ENCODE results near the gene TUBA8.

DNA sequence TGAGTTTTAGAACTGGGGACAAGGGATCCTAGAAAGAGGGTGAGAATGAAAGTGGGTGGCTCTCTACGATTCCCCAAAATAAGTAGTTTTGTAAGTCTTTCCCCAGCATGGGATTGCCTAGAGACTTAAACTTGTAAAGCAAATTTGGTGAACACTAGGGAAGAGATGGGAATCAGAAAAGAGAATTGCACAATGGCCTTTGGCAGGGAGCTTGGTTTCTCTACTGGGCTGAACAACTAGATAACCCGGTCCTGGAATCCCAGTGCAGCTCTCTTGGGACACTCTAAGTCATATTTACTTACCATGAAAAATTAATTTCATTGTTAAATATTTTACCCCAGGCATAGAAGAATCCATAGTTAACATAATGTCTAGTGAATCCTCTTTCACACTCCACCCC is 22.8 kb downstream of the TUBA8 start:
- TF ChIP-seq EZH2 (IDR thresholded peaks at IDR 0.05; ENCODE audit: insufficient read depth, poor library complexity, severe bottlenecking) = no peak
- no peak for TF ChIP-seq EZH2phosphoT487 (IDR thresholded peaks at IDR 0.05; ENCODE audit: insufficient read depth, low read depth)

Measured in GM23248 (cell line).